Prostate gland (tissue), 2 donors: ENCODE data around the gene CD207. TPM values are rescaled to one million over a fixed set of nuclear protein-coding genes. Genes with fewer than 3 reads are reported as not detected.

Experiments
- DNase-seq: peaks from one replicate; pipeline ENCODE4 v3.0.0-alpha.2; 2019; ENCODE audit warnings: low spot score
- H3K27ac ChIP-seq, 2 donors: fragments of 200-600 bp; sonication (generic); 2 replicates each; pipeline ENCODE4 v1.5.1; 2017 to 2019
- H3K27me3 ChIP-seq: fragments of 200-600 bp; sonication (generic); replicated peaks from 2 replicates; pipeline ENCODE4 v1.5.1; 2019; ENCODE audit not compliant: insufficient read depth
- H3K36me3 ChIP-seq, 2 donors: fragments of 200-600 bp; sonication (generic); 1 replicate in 1 of 2; 2 replicates in 1 of 2; pipeline versions ENCODE4 v1.5.1 to v1.8.1; 2017 to 2019
- H3K4me1 ChIP-seq: fragments of 200-600 bp; sonication (generic); replicated peaks from 2 replicates; pipeline ENCODE4 v1.5.1; 2019
- H3K4me3 ChIP-seq, 2 donors: fragments of 200-600 bp; sonication (generic); 2 replicates each; pipeline ENCODE4 v1.5.1; 2017 to 2019
- H3K9me3 ChIP-seq: fragments of 200-600 bp; sonication (generic); 2 replicates; pipeline ENCODE4 v1.5.1; 2017
- POLR2A ChIP-seq: fragments of 450-650 bp; IDR thresholded peaks from one replicate; pipeline ENCODE4 v1.6.1; 2016; ENCODE audit warnings: antibody characterized with exemption, mild to moderate bottlenecking
- POLR2AphosphoS5 ChIP-seq: sonication (generic); formaldehyde crosslinking; IDR thresholded peaks from one replicate; pipeline ENCODE4 v1.6.1; 2017; ENCODE audit warnings: antibody characterized with exemption
- WGBS: methylation state at CpG from one replicate; pipeline ENCODE4 v1.1.5; 2018; 5-methylcytosine and 5-hydroxymethylcytosine counted together
- intact Hi-C: fragments of 100-400 bp; cut with DNase I; formaldehyde crosslinking; loops from one replicate; pipeline ENCODE4 v1.14.2; 2022
- total RNA-seq, 2 donors: library from RNA; depleted of rRNA; stranded (reverse); fragments of >200 nt; gene quantifications; one replicate each; pipeline ENCODE4 v1.1.0, GENCODE V29; 2016
- TF ChIP-seq, protein P1 (sequence below), 4 experiments: fragments of 200-600 bp in 2 of 4; fragments of 450-650 bp in 2 of 4; sonication (generic) in 2 of 4; IDR thresholded peaks; 1 replicate in 3 of 4; 2 replicates in 1 of 4; pipeline ENCODE4 v1.5.1; 2016 to 2019; ENCODE audit warnings: antibody characterized with exemption in 4 of 4, mild to moderate bottlenecking in 2 of 4, moderate library complexity in 2 of 4

CD207 gene
- total RNA-seq, 2 donors from 2014 or later = 0.23 to 0.28 TPM

DNA sequence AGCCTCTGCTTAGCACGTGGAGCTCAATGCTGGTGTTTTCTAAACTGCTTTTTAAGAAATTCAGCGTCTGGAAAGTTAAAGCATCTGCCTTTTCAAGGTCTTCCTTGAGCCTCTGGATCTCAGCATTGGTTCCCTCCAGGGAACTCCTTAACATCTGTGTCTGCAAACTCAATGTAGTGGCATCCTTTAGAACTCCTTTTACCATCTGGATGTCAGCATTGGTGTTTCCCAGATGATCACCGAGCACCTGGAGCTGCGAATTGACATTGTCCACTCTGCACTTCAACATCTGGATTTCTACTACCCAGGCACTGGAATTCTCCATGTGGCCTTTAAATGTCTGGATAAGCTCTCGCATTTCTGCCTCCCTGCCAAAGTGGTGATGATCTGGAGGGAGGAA lies 18.9 kb downstream of the CD207 start:
- DNase-seq = no peak
- intact Hi-C loops = no loop called here
- Histone ChIP-seq H3K27me3 (no peaks in the 10 kb centered on the region), H3K4me1 (no peaks in the 10 kb centered on the region), H3K4me3 (no peak overlapping the region), H3K9me3 (no peaks in the 10 kb centered on the region), H3K36me3 (no peaks in the 10 kb centered on the region), H3K27ac (no peak overlapping the region)
- WGBS = 60% methylated on average over 5 of the region's 5 CpGs
- TF ChIP-seq, protein P1, sequence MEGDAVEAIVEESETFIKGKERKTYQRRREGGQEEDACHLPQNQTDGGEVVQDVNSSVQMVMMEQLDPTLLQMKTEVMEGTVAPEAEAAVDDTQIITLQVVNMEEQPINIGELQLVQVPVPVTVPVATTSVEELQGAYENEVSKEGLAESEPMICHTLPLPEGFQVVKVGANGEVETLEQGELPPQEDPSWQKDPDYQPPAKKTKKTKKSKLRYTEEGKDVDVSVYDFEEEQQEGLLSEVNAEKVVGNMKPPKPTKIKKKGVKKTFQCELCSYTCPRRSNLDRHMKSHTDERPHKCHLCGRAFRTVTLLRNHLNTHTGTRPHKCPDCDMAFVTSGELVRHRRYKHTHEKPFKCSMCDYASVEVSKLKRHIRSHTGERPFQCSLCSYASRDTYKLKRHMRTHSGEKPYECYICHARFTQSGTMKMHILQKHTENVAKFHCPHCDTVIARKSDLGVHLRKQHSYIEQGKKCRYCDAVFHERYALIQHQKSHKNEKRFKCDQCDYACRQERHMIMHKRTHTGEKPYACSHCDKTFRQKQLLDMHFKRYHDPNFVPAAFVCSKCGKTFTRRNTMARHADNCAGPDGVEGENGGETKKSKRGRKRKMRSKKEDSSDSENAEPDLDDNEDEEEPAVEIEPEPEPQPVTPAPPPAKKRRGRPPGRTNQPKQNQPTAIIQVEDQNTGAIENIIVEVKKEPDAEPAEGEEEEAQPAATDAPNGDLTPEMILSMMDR (IDR thresholded peaks at IDR 0.05) = no peak
- TF ChIP-seq POLR2AphosphoS5 (no peak), POLR2A (no peak)

DNA sequence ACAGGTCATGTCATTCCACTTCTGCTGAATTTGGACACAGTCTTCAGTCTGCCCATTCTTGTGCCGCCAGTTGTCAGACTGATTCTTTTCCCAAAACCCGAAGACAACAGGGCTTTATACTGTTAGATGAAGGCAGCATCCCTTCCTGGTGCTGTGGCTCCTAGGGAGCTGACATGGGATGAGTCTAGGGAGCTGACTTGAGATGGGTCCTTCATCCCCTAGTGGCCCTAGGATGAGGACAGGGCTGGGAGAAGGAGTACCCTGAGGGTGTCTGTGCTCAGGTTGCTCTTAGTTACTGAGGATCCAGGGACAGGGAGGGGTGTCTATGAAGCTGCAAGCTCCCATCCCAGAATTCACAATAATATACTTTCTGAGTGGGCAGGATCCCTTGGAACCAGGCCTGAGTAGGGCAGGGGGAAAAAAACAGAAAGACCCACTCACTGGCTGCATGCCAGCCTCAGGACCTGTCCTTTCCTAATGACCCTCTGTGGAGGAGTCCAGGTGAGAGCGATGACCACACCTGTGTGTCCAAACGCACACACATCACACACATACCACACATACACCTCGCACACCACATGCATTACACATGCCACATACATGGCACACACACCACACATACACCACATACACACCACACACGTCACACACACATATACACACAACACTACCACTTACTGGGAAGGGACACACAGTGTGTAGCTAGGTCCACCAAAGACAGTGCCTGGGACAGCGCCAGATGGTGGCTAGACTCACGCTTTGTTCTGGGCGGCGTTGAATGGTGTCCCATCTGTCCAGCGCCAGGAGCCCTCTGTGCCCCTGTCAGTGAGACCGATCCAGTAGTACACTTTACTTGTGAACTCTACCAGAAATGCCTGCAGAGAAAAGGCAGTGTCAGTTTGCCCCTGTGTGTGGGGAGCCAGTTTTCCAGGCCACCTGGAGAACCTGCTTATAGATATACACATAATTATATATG lies 26.3 kb downstream of the CD207 start:
- no peak for TF ChIP-seq POLR2A
- TF ChIP-seq POLR2AphosphoS5 = no peak
- TF ChIP-seq, protein P1 (IDR thresholded peaks at IDR 0.05) = no peak
- H3K27me3 ChIP-seq = no peaks in the 10 kb centered on the region
- DNase-seq = no peak
- intact Hi-C loops = no loop called here
- H3K4me1 ChIP-seq = no peaks in the 10 kb centered on the region
- no peaks in the 10 kb centered on the region for H3K9me3 ChIP-seq
- no peak overlapping the region for H3K4me3 ChIP-seq
- no peaks in the 10 kb centered on the region for H3K36me3 ChIP-seq
- H3K27ac ChIP-seq = no peak overlapping the region
- WGBS = 88% methylated on average over 12 of the region's 12 CpGs

DNA sequence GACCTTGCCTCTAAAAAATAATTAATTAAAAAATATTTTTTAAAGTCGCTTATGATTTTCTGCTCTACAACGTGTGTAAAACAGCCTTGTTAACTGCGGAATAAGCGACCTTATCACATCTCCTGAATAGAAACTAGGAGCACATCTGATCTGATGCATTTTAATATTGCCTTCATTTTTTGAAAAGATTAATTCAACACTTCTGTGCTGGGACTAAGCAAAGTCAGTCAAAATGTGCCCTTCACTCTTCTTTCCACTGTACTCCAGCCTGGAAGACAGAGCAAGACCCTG lies 27.8 kb downstream of the CD207 start:
- H3K4me1 ChIP-seq = no peaks in the 10 kb centered on the region
- WGBS = 86% methylated on average over 4 of the region's 4 CpGs
- TF ChIP-seq, protein P1 (IDR thresholded peaks at IDR 0.05) = no peak
- TF ChIP-seq POLR2AphosphoS5 = no peak
- no peak for TF ChIP-seq POLR2A
- no peaks in the 10 kb centered on the region for H3K27me3 ChIP-seq
- H3K36me3 ChIP-seq = no peaks in the 10 kb centered on the region
- intact Hi-C loops = no loop called here
- H3K9me3 ChIP-seq = no peaks in the 10 kb centered on the region
- H3K4me3 ChIP-seq = no peak overlapping the region
- H3K27ac ChIP-seq = no peak overlapping the region
- DNase-seq = no peak

DNA sequence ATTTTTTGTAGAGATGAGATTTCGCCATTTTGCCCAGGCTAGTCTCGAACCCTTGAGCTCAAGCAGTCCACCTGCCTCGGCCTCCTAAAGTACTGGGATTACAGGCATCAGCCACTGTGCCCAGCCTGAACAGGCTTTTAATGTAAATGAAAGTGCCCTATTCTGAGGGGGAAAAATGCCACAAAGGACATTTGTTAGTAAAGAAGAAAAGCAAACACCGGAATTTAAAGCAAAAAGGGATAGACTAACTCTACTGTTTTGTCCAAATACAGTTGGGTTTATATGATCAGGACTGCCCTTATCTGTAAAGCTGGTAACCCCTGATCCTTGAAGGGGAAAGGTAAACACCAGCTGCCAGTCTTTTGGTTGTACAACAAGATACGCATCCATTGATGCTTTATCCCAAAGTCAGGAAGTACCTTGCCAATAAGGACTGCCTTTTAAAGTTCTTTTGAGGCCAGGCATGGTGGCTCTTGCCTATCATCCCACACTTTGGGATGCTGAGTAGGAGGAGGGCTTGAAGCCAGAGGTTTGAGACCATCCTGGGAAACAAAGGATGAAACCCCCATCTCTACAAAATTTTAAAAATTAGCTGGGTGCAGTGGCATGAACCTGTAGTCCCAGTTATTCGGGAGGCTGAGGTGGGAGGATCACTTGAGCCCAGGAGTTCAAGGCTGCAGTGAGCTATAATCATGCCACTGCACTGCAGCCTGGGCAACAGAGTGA lies 28.4 kb downstream of the CD207 start:
- 75% methylated on average over 6 of the region's 6 CpGs for WGBS
- H3K27ac ChIP-seq = no peak overlapping the region
- H3K4me1 ChIP-seq = no peaks in the 10 kb centered on the region
- TF ChIP-seq, protein P1 (IDR thresholded peaks at IDR 0.05) = no peak
- TF ChIP-seq POLR2A (no peak), POLR2AphosphoS5 (no peak)
- no peak for DNase-seq
- no peaks in the 10 kb centered on the region for H3K9me3 ChIP-seq
- no peak overlapping the region for H3K4me3 ChIP-seq
- H3K36me3 ChIP-seq = no peaks in the 10 kb centered on the region
- intact Hi-C loops = no loop called here
- no peaks in the 10 kb centered on the region for H3K27me3 ChIP-seq
